Measurements from ENCODE around the gene BCAS3.

BCAS3 gene

DNA sequence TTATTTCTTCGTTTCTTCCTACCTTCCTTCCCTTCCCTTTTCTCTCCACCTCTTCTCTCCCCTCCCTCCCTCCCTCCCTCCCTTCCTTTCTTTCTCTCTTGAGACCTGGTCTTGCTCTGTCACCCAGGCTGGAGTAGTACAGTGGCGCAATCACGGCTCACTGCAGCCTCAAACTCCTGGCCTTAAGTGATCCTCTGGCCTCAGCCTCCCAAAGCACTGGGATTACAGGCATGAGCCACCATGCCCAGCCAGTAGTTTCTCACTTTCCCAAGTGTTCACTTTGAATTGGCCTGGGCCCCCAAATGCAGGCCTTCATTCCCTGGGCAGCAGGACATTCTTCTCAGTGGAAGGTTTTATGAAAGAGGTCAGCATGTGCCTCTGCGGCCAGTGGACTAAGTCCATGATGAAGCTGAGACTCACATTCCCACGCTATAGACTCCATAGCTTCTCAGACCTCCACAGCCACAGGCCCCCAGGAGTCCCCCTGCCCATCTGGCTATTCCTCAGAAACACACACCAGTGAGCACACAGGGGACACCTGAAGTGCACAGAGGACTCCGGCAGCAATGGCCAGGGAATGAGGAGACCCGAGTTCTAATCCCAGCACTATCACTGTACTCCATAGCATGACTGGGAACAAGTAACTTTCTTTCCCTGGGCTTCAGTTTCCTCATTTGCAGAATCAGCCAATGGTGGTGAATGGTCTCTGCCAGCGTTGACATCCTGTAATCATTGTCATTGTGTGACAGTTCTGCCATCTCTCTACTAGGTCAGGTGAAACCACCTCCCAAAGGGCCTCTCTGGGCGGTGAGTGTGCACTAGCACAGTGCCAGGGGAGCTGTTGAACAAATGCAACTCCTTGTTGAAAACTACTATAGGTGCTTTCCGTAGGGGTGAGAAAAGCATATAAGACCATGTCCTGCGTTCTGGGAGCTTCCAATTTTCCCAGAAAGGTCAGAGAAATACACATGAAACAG, 652.8 kb downstream of the BCAS3 start:
- DNase-seq, result no peak

DNA sequence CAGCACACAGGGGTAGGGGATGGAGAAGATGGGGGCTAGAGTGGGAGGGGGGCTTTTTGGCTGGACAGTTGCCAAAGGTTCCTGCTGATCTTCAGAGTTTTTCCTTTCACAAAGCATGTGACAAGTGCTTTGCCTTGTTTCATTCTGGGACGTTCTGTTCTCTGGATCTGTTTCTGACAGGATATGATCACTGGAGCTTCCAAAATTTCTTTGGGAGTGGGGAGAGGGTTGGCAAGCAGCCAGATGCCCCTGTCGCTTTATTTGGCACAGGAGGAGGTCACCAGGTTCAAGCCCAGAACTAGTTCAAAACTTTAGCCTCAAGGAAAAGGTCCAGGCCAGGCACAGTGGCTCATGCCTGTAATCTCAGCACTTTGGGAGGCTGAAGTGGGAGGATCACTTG, 653.5 kb downstream of the BCAS3 start:
- DNase-seq, result no peak

- no peak for DNase-seq
Measured at GRCh38 chr17:61331886-61332285, 654.2 kb downstream of the BCAS3 start.

DNA sequence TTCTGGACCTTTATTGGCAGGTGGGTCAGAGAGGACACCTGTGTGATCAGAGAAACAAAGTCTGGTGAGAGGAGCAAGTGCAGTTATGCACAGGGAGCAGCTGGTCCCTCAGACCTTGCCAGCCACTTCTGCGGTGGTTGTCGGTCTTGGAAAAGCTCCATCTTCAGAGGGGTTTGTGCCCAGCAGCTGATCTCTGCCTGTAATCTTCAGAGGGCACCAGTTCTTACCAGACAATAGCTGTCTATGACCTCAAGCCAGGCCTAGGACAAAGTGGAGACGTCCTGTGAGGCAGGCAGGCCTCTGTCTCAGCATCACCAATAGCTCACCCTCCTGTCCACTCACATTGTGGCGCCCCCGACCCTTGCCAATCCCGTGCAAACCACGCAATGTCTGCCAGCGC, 655.5 kb downstream of the BCAS3 start:
- no peak for DNase-seq

GRCh38 chr17:61334673-61335072, 657.0 kb downstream of the BCAS3 start:
- DNase-seq, result no peak

DNA sequence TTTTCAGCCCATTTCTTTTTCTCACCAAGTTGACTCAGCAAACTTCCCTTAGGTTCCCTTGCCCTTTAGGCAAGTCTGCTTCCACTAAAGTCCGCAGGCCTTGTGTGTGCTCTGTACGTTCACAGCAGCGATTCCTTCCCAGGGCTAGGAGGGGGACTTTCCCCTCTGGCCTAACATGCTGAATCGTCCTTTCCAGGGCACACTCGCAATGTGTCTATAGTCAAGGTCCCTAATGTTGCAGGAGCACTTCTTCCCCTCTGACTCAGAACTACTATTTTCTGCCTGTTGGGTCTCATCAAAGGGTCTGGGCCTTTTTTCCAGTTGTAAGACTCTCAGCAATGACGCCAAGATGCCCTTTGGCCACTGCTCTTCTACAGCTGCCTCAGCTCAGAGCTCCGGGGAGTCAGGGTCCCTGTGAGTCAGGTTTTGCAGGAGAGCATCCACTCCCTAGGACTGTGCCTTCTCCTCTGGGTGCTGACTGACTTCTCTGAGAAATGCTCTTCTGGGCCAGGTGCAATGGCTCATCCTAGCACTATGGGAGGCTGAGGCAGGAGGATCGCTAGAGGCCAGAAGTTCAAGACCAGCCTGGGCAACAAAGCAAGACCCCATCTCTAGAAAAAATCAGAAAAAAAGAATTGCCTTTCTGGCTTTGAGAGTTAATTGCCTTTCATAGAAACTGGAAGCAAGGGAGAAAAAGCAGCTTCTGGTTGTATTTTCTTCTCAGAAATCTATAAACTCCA, 657.6 kb downstream of the BCAS3 start:
- no peak for DNase-seq

DNA sequence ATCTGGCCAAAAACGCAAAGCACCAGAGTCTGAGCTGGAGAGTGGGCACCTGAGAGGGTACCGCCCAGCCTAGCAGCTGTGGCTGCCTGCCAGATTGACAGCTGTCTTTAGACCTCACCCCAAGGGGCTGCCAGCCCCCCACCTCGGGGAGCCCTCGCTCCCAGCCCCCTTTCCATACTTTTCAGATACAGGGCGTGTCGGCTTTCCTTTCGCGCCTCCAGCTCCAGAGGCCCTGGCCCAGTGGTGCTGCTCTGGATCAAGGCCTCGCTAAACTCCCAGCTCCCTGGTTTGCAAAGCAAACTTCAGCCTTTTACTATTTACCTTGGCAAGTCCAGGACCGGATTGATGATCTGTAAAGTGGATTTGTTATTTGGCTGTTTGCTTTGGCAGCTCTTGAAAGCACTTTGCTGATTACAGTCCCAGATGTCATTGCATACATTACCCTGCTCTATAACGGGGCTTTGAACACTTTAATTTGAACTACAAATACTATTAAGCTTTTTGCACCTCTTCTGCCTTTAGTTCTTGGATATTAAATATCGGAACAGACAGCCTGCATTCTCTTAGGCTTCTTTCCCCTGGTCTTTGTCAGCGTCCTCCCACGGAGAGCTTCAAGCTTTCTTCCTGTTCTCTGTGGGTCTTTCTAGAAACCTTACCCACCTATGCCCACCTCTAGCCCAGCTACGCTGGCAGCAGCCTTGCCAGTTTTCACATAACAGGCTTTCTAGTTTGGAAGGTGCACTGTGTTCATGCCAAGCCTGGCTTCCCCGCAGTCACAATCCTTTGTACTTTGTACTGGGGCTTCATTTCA, 658.4 kb downstream of the BCAS3 start:
- peak; percentile 59 for DNase-seq

GRCh38 chr17:61337290-61337689, 659.6 kb downstream of the BCAS3 start:
- no peak for DNase-seq

- no peak for DNase-seq
Measured at GRCh38 chr17:61338000-61338798, 660.5 kb downstream of the BCAS3 start.

GRCh38 chr17:61338874-61339478, 661.3 kb downstream of the BCAS3 start:
- no peak for DNase-seq

DNA sequence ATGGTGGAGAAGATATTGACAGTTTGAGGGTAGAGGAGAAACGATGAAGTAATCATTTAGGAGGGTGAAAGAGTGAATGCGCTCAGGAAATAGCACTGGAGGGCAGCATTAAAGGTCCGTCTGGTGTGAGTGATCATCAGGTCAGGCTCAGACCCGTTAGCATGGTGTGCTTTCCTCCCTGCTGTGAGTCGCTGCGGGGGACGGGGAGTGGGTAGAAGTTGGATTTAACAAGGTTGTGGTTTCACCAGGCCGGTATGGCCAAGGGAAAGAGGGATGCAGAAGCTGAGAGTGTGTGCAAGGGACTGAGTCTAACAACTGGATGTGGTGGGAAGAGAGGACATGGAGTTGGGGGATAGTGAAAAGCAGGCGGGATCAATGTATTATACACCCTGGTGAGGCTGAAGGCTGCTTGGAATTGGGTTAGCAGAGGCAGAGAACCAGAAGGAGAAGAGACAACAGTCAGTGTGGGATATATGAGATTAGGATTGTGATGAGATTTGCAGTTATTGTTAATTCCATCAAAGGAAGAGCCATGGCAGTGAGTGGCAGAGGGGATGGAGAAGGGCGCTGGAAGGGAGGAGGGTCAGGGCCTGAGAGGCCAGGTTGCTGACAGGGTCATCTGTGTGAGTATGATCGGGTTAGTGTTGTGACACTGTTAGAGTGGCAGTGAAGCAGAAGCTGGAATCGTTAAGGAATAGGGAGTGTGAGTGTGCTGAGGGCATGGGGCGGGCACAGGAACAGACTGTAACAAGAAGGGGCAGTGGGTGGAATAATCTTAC, 663.0 kb downstream of the BCAS3 start:
- no peak for DNase-seq

- DNase-seq, result no peak
Measured at GRCh38 chr17:61343576-61343975, 665.9 kb downstream of the BCAS3 start.

DNA sequence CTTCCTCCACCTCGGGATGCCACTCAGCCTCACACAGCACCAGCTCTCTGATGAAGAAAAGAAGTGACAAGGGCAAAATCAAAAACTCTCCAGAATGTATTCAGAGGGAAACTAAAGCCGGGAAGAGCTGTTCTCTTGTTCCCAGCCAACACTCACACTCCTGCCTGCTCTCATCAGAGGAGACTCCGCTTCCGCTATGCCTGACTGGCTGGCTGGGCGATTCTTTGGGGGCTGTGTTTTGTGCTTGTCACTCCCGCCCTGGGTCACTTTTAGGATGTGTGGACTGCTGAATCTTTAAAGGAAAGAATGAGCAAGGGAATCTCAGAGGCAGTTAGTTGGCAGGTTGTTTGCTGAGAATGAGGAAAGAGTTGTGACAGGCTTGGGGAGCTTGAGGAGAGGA, 667.4 kb downstream of the BCAS3 start:
- no peak for DNase-seq

GRCh38 chr17:61345825-61346666, 668.4 kb downstream of the BCAS3 start:
- no peak for DNase-seq

GRCh38 chr17:61349350-61349749, 671.7 kb downstream of the BCAS3 start:
- DNase-seq, result no peak

DNA sequence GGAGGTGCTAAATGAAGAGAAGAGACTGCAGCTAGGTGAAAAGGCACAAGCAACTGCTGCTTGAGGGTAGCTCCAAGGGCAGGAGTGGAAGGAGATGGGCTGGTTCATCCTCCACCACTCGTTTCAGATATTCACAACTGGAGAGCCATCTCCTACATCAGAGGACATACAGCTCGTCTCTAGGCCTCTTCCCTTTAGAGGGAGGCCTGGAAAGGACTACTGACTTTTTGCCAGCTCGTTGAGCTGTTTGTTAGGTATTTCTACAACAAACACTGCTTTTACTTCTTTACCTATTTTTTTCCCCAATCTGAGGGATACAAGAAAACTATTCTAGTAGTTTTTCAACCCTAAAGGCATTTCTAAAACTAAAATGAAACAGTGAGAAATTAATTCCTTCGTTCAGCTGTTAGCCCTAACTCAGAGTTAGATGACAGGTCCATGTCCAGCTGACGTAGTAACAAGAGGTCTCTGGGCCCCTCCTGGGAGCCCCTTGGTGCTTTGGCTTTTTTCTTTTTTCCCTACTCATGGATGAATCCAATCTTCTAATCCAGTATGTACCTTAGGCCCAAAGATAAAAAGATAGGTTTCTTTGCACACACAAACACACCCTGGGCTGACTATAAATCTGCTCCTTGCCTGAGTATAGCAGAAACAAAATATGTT, 674.2 kb downstream of the BCAS3 start:
- DNase-seq, result no peak

- DNase-seq, result no peak
Measured at GRCh38 chr17:61352408-61352770, 674.7 kb downstream of the BCAS3 start.

- DNase-seq, result no peak
Measured at GRCh38 chr17:61352781-61353491, 675.3 kb downstream of the BCAS3 start.

- no peak for DNase-seq
Measured at GRCh38 chr17:61353615-61354014, 676.0 kb downstream of the BCAS3 start.
